ENCODE measurements around the gene DAB2IP.
"Not testable (repeated sequence)": the region's sequence is repeated elsewhere in the genome, so short reads cannot be mapped to it uniquely, and the experiment has no call there.

DAB2IP gene

GRCh38 chr9:121619545-121620324 is 31.7 kb upstream of the DAB2IP start:
- no peak overlapping the region for H3K4me3 ChIP-seq (ENCODE audit: low read length)
- DNase-seq (ENCODE audit: low read depth): peak; percentile 22
- TF ChIP-seq, protein P1, sequence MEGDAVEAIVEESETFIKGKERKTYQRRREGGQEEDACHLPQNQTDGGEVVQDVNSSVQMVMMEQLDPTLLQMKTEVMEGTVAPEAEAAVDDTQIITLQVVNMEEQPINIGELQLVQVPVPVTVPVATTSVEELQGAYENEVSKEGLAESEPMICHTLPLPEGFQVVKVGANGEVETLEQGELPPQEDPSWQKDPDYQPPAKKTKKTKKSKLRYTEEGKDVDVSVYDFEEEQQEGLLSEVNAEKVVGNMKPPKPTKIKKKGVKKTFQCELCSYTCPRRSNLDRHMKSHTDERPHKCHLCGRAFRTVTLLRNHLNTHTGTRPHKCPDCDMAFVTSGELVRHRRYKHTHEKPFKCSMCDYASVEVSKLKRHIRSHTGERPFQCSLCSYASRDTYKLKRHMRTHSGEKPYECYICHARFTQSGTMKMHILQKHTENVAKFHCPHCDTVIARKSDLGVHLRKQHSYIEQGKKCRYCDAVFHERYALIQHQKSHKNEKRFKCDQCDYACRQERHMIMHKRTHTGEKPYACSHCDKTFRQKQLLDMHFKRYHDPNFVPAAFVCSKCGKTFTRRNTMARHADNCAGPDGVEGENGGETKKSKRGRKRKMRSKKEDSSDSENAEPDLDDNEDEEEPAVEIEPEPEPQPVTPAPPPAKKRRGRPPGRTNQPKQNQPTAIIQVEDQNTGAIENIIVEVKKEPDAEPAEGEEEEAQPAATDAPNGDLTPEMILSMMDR (IDR thresholded peaks at IDR 0.05; ENCODE audit: insufficient read depth, low read depth, low read length, missing control alignments): no peak

GRCh38 chr9:121620325-121620673 is 31.1 kb upstream of the DAB2IP start:
- no peak overlapping the region for H3K4me3 ChIP-seq (ENCODE audit: low read length)
- no peak for DNase-seq (ENCODE audit: low read depth)
- TF ChIP-seq, protein P1 (IDR thresholded peaks at IDR 0.05; ENCODE audit: insufficient read depth, low read depth, low read length, missing control alignments): no peak

GRCh38 chr9:121620777-121621449 is 30.5 kb upstream of the DAB2IP start:
- DNase-seq (ENCODE audit: low read depth): peak; percentile 31
- H3K4me3 ChIP-seq (ENCODE audit: low read length): no peak overlapping the region
- TF ChIP-seq, protein P1 (IDR thresholded peaks at IDR 0.05; ENCODE audit: insufficient read depth, low read depth, low read length, missing control alignments): peak; percentile 40

DNA sequence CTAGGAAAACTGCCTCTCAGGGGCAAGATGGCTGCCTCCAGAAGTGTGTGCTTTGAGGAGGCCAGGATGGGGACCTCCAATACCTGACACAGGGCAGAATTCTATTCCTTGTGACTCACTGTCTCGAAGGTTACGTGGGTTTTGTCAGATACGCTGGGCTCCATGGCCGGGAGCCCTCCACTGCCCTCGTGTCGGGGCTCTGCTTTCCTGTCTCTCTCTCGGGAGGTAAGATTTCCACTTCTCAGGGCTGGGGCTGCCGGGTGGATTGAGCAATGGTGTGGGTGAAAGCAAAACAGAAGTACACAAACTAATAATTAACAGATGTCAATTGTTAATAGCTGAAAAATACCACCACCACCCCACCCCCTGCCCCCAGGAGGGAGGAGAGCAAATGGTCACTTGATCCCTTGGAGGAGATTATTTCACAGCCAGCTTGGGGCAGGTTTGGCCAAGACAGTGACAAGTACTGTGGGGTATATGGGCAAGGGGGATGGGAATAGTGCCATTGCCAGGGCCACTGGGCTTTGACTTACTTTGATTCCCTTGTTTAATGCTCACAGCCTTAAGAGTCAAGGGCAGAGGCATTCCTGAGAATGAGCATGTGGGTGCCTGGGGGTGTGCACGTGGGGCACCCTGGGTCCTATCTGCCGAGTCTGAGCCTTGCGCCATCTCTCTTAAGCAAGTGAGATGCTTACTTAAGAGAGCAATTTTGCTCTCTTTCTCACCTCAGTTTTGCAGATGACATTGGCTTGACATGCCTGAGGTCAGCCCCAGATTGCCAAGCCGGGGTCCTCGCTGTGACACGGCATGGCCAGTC is 28.8 kb upstream of the DAB2IP start:
- TF ChIP-seq, protein P1 (IDR thresholded peaks at IDR 0.05; ENCODE audit: insufficient read depth, low read depth, low read length, missing control alignments): no peak
- H3K4me3 ChIP-seq (ENCODE audit: low read length): no peak overlapping the region
- no peak for DNase-seq (ENCODE audit: low read depth)

- not testable (repeated sequence) for DNase-seq (ENCODE audit: low read depth); H3K4me3 ChIP-seq (ENCODE audit: low read length)
Observed at GRCh38 chr9:121623430-121623829, 28.0 kb upstream of the DAB2IP start.

DNA sequence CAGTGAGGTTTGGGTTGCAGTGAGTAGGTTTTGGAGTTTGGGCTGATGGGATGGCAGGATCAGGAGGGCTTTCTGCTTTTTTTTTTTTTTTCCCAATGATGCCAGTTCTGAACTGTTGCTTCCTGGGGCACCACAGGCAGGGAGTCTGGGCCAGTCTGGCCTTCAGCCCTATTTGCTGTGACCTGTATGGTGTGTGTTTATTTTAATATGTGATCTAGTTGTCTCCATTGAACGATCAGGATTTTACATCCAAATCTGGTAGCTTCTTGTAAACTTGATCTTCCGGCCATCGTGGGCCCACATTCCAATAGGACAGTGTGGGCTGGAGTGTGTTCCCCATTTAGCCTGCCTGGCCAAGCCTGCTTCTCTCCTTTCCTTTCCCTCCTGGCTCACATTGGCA is 25.8 kb upstream of the DAB2IP start:
- no peak overlapping the region for H3K4me3 ChIP-seq (ENCODE audit: low read length)
- DNase-seq (ENCODE audit: low read depth): no peak
- TF ChIP-seq, protein P1 (IDR thresholded peaks at IDR 0.05; ENCODE audit: insufficient read depth, low read depth, low read length, missing control alignments): no peak

- DNase-seq (ENCODE audit: low read depth): no peak
- TF ChIP-seq, protein P1 (IDR thresholded peaks at IDR 0.05; ENCODE audit: insufficient read depth, low read depth, low read length, missing control alignments): no peak
- no peak overlapping the region for H3K4me3 ChIP-seq (ENCODE audit: low read length)
Observed at GRCh38 chr9:121626012-121626411, 25.4 kb upstream of the DAB2IP start.
